GM12878 (cell line): Measurements from ENCODE around the gene ESPL1.

Experiments used
- SMC3 ChIP-seq: IDR thresholded peaks from 2 replicates; pipeline ENCODE4 v1.6.1; 2011; ENCODE audit warnings: low read length, improper control_type of control experiment, borderline replicate concordance
- TAF1 ChIP-seq: IDR thresholded peaks from 2 replicates; pipeline ENCODE4 v1.6.1; 2011; ENCODE audit warnings: mild to moderate bottlenecking, low read depth, low read length, borderline replicate concordance
- ZZZ3 ChIP-seq: IDR thresholded peaks from 2 replicates; pipeline ENCODE4 v1.6.1; 2011; ENCODE audit warnings: low read depth; ENCODE audit not compliant: control insufficient read depth, insufficient read length

DNA sequence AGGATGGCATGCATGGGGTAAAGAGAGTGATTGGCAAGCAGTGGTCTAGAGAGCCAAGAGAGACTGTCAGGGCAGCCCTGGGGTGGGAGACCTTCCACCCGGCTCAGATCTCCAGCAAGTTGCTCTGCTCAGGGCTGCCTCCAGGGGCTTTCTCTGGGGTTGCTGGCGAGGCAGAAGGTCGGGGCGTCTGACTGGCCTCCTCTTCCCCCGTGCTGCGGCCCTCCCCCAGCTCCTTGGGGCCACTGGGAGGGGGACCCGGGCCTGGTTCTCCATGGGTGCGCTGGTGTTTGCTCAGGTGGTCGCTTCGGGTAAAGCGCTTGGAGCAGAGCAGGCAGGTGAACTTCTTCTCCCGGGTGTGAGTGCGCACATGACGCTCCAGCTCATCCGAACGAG is 59.9 kb downstream of the ESPL1 start:
- no peak for TF ChIP-seq TAF1
- TF ChIP-seq ZZZ3: no peak
- no peak for TF ChIP-seq SMC3
